ENCODE data around the gene LYRM1.

LYRM1 gene

GRCh38 chr16:20916289-20916688, 15.7 kb downstream of the LYRM1 start:
- Histone ChIP-seq H3K27me3 (replicated peaks) (no peaks in the 10 kb centered on the region), H3K27ac (no peak overlapping the region), H3K4me3 (ENCODE audit: low read depth, low read length) (no peak overlapping the region), H3K36me3 (replicated peaks) (no peaks in the 10 kb centered on the region)
- in situ Hi-C loops (cut with HindIII; ENCODE audit: low pct_ligation_motif_present, low sequenced_read_pairs), result no loop called here
- TF ChIP-seq CTCF (IDR thresholded peaks at IDR 0.05; ENCODE audit: low read depth, low read length, missing control alignments), result no peak
- no peak for DNase-seq

GRCh38 chr16:20916942-20917341, 16.4 kb downstream of the LYRM1 start:
- Histone ChIP-seq H3K27ac (no peak overlapping the region), H3K4me3 (ENCODE audit: low read depth, low read length) (no peak overlapping the region), H3K36me3 (replicated peaks) (no peaks in the 10 kb centered on the region), H3K27me3 (replicated peaks) (no peaks in the 10 kb centered on the region)
- TF ChIP-seq CTCF (IDR thresholded peaks at IDR 0.05; ENCODE audit: low read depth, low read length, missing control alignments), result no peak
- in situ Hi-C loops (cut with HindIII; ENCODE audit: low pct_ligation_motif_present, low sequenced_read_pairs), result no loop called here
- no peak for DNase-seq

DNA sequence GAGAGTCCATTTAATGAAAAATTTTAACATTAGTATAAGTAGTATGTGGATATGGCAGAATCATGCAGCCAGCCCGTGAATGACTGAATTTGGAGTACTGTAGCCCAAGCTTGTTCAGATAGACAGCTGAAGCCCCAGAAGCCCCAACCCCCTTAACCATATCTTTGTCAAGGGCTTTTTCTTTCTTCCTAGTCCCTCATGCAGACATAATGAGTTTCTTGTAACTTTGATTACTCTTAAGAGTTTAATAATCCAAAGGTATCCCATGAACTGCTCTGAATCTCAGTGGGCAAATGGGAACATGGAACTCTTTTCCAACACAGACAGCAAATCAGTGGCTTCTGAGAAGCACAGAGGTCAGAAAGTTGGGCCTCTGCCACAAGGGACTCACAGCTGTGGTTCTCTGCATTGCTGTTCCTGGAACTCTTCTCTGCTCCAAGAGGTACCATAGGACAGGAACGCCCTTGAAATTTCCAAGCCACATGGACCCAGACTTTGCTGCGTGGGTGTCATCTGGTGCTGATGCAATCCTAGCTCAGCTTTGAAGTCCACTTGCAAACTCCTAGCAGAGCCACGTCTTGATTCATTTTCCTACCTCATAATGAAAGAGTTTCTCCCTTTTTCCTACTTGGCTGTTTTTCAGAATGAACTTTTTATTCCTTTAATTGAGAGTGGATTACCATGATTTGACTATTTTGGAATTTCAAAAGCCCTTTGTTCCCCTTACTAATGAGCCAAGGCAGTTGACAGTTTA, 18.1 kb downstream of the LYRM1 start:
- H3K27me3 ChIP-seq (replicated peaks), result no peaks in the 10 kb centered on the region
- no peak for TF ChIP-seq CTCF (IDR thresholded peaks at IDR 0.05; ENCODE audit: low read depth, low read length, missing control alignments)
- in situ Hi-C loops (cut with HindIII; ENCODE audit: low pct_ligation_motif_present, low sequenced_read_pairs), result no loop called here
- no peak for DNase-seq
- no peak overlapping the region for H3K27ac ChIP-seq
- no peak overlapping the region for H3K4me3 ChIP-seq (ENCODE audit: low read depth, low read length)
- H3K36me3 ChIP-seq (replicated peaks), result no peaks in the 10 kb centered on the region

DNA sequence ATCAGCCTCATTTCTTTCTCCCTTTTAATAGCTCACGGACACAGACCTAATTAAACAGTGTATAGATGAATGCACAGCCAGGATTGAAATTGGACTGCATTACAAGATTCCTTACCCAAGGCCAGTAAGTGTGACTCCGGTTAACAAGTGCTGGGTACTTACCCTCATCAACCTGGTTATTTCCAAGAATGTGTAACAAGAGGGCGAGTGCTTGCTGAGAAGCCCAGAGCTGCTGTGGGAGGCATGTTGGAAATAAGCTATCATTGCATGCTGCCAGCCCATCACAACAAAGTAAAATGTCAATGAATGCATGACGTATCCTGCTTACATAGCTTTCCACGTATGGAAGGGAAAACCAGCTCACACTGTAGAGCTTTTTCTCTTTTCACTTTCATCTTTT, 19.5 kb downstream of the LYRM1 start:
- H3K4me3 ChIP-seq (ENCODE audit: low read depth, low read length), result no peak overlapping the region
- no peak overlapping the region for H3K27ac ChIP-seq
- in situ Hi-C loops (cut with HindIII; ENCODE audit: low pct_ligation_motif_present, low sequenced_read_pairs), result no loop called here
- no peak for TF ChIP-seq CTCF (IDR thresholded peaks at IDR 0.05; ENCODE audit: low read depth, low read length, missing control alignments)
- no peaks in the 10 kb centered on the region for H3K27me3 ChIP-seq (replicated peaks)
- no peak for DNase-seq
- H3K36me3 ChIP-seq (replicated peaks), result no peaks in the 10 kb centered on the region

- H3K27ac ChIP-seq, result no peak overlapping the region
- H3K27me3 ChIP-seq (replicated peaks), result no peaks in the 10 kb centered on the region
- no peaks in the 10 kb centered on the region for H3K36me3 ChIP-seq (replicated peaks)
- in situ Hi-C loops (cut with HindIII; ENCODE audit: low pct_ligation_motif_present, low sequenced_read_pairs), result no loop called here
- no peak for TF ChIP-seq CTCF (IDR thresholded peaks at IDR 0.05; ENCODE audit: low read depth, low read length, missing control alignments)
- no peak for DNase-seq
- H3K4me3 ChIP-seq (ENCODE audit: low read depth, low read length), result no peak overlapping the region
These were observed 20.2 kb downstream of the LYRM1 start for GRCh38 chr16:20920799-20921198.

GRCh38 chr16:20923876-20924275, 23.3 kb downstream of the LYRM1 start:
- in situ Hi-C loops (cut with HindIII; ENCODE audit: low pct_ligation_motif_present, low sequenced_read_pairs), result no loop called here
- H3K4me3 ChIP-seq (ENCODE audit: low read depth, low read length), result no peak overlapping the region
- H3K36me3 ChIP-seq (replicated peaks), result no peaks in the 10 kb centered on the region
- no peak for DNase-seq
- no peak overlapping the region for H3K27ac ChIP-seq
- no peaks in the 10 kb centered on the region for H3K27me3 ChIP-seq (replicated peaks)
- no peak for TF ChIP-seq CTCF (IDR thresholded peaks at IDR 0.05; ENCODE audit: low read depth, low read length, missing control alignments)
